Kidney (tissue), 14 donors: ENCODE results near the gene RAB40AL. TPM values are rescaled to one million over a fixed set of nuclear protein-coding genes. Genes with fewer than 3 reads are reported as not detected.

ENCODE experiments used
- DNase-seq, 5 donors: peaks; one replicate each; pipeline ENCODE4 v3.0.0-alpha.2; 2013 to 2020
- FAIRE-seq: peaks from 2 replicates; lab custom pipeline; 2012; peaks lifted over from hg19 to GRCh38; lab: Jason Lieb, UNC
- H3K27ac ChIP-seq, 2 donors: one replicate each; pipeline ENCODE4 v1.7.0; 2013; ENCODE audit warnings: low read depth in 2 of 2, low read length in 2 of 2, inconsistent platforms in 1 of 2
- H3K27me3 ChIP-seq: one replicate; pipeline ENCODE4 v1.7.1; 2013; ENCODE audit warnings: low read length, inconsistent platforms; ENCODE audit not compliant: control insufficient read depth, insufficient read depth
- H3K36me3 ChIP-seq, 3 donors: one replicate each; pipeline versions ENCODE4 v1.7.0 to v1.7.1; 2013; ENCODE audit warnings: low read length in 3 of 3, control low read depth in 1 of 3, inconsistent platforms in 1 of 3; ENCODE audit not compliant: insufficient read depth in 3 of 3, control insufficient read depth in 2 of 3
- H3K4me1 ChIP-seq, 3 donors: one replicate each; pipeline versions ENCODE4 v1.7.0 to v1.7.1; 2013; ENCODE audit warnings: low read length in 3 of 3, inconsistent platforms in 1 of 3, low read depth in 1 of 3; ENCODE audit not compliant: control insufficient read depth in 2 of 3, insufficient read depth in 2 of 3
- H3K4me3 ChIP-seq, 3 donors: one replicate each; pipeline versions ENCODE4 v1.7.0 to v1.8.1; 2013; ENCODE audit warnings: low read length in 3 of 3, control low read depth in 1 of 3, inconsistent platforms in 1 of 3
- H3K9ac ChIP-seq, 3 donors: one replicate each; pipeline versions ENCODE4 v1.7.0 to v1.7.1; 2013; ENCODE audit warnings: low read length in 3 of 3, control low read depth in 1 of 3, inconsistent platforms in 1 of 3
- H3K9me3 ChIP-seq, 3 donors: one replicate each; pipeline versions ENCODE4 v1.7.0 to v1.7.1; 2013; ENCODE audit warnings: low read length in 3 of 3, control low read depth in 1 of 3, inconsistent platforms in 1 of 3; ENCODE audit not compliant: control insufficient read depth in 2 of 3, insufficient read depth in 1 of 3
- CTCF ChIP-seq: IDR thresholded peaks from 3 replicates; pipeline ENCODE4 v1.5.1; 2012; ENCODE audit warnings: mild to moderate bottlenecking, moderate library complexity, borderline replicate concordance; ENCODE audit not compliant: insufficient read depth; ENCODE audit errors: extremely low read depth
- intact Hi-C: fragments of 100-400 bp; cut with DNase I; formaldehyde crosslinking; loops from one replicate; pipeline ENCODE4 v1.11.1; 2022
- polyA plus RNA-seq: library from polyadenylated mRNA; stranded (reverse); fragments of 350-450 nt; fragmentation: Illumina TruSeq; extraction: RNeasy Lipid Tissue Mini Kit (QIAGEN cat#74804); gene quantifications from one replicate; pipeline ENCODE4 v1.2.3, GENCODE V29; 2014; ENCODE audit warnings: low read depth, low replicate concordance; ENCODE audit not compliant: insufficient read depth
- total RNA-seq: library from RNA; stranded (reverse); fragmentation: NEBNext Ultra II Directional; extraction: Animal tissue kit (Norgen Biotek cat#: 25700); gene quantifications from one replicate; pipeline ENCODE4 v1.2.1, GENCODE V29; 2021
- donor health status: control.
- donor health status: control.
- donor health status: control.
- donor health status: control.
- donor health status: control.
- donor health status: DM: yes; HTN: yes; CAD: no.
- donor health status: Normal renal cell carcinoma (clear cell type).

Gene RAB40AL
- total and polyA plus RNA-seq, 2 donors from 2014 or later, result 1.1 TPM; not detected in 1

GRCh38 chrX:102976286-102976685, 39.2 kb downstream of the RAB40AL start:
- Histone ChIP-seq H3K4me3 (no peak overlapping the region), H3K9ac (no peak overlapping the region), H3K4me1 (no peaks in the 10 kb centered on the region), H3K9me3 (no peaks in the 10 kb centered on the region), H3K36me3 (no peaks in the 10 kb centered on the region), H3K27me3 (no peaks in the 10 kb centered on the region), H3K27ac (no peak overlapping the region)
- DNase-seq (no peak), FAIRE-seq (no peak)
- TF ChIP-seq CTCF, result no peak
- intact Hi-C loops, result no loop called here

- Histone ChIP-seq H3K9me3 (no peaks in the 10 kb centered on the region), H3K27ac (no peak overlapping the region), H3K27me3 (no peaks in the 10 kb centered on the region), H3K4me1 (no peaks in the 10 kb centered on the region), H3K4me3 (no peak overlapping the region), H3K36me3 (no peaks in the 10 kb centered on the region), H3K9ac (no peak overlapping the region)
- TF ChIP-seq CTCF, result no peak
- no peak for FAIRE-seq
- DNase-seq, result peak in 2 of 5 donors; percentile 37 to 39
- intact Hi-C loops, result no loop called here
Observed at GRCh38 chrX:102976793-102977495, 39.9 kb downstream of the RAB40AL start.

- DNase-seq (no peak), FAIRE-seq (no peak)
- Histone ChIP-seq H3K9me3 (no peaks in the 10 kb centered on the region), H3K9ac (no peak overlapping the region), H3K27ac (no peak overlapping the region), H3K4me1 (no peaks in the 10 kb centered on the region), H3K27me3 (no peaks in the 10 kb centered on the region), H3K4me3 (no peak overlapping the region), H3K36me3 (no peaks in the 10 kb centered on the region)
- intact Hi-C loops, result no loop called here
- no peak for TF ChIP-seq CTCF
Observed at GRCh38 chrX:102978594-102978993, 41.5 kb downstream of the RAB40AL start.
